NCI-H524 (cell line): ENCODE results near the gene LRMDA.

Experiments used
- DNase-seq, 2 experiments: peaks; one replicate each; lab custom pipeline; 2025; lab: John Stamatoyannopoulos, UW

Gene LRMDA

DNA sequence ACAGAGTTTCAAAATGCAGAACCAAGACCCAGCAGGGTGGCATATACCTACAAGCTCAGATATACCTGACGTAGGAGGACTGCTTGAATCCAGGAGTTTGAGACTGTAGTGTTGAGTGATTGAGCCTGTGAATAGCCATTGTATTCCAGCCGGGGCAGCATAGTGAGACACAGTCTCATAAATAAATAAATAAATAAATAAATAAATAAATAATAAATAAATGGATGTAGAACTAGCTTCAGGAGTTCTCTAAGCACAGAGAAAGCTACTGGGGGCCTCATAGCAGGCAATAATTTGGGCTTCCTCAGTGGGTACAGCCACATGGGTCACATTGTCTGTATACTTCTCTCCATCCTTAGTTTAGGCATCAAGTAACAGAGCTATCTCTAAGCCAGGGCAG lies 906.8 kb downstream of the LRMDA start:
- DNase-seq: no peak

DNA sequence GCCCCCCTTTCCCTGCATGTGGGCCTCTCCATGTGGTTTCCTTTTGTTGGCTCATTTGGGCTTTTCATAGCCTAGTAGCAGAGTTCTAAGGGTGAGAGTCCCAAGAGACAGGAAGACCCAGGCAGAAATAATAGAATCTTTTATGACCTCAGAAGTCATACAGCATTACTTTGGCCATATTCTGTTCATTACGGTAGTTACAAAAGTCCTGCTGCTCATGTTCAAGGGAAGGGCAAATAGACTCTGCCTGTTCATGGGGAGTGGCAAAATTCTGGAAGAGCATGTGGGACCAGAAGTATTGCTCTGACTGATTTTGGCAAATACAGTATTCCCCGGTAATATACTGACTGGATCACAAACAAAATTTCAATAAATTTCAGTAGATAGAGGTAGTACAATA lies 910.3 kb downstream of the LRMDA start:
- no peak for DNase-seq

DNA sequence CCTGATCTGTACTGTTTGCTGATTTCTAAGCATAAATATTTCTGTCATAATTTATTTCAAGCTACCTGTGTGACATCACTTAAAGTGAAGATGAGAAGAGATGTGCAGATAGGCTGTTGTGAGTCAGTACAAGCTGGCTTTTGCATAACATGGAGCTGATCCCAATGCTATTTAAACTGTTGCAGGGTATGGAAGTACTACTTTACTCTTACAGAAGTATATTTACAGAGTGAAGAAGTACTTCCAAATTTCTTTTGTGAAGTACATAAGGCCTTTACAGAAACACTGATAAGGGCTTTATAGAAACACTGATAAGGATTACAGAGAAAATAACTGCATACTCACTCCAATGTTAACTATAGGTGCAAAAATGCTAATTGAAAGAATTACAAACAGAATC lies 911.6 kb downstream of the LRMDA start:
- no peak for DNase-seq

DNA sequence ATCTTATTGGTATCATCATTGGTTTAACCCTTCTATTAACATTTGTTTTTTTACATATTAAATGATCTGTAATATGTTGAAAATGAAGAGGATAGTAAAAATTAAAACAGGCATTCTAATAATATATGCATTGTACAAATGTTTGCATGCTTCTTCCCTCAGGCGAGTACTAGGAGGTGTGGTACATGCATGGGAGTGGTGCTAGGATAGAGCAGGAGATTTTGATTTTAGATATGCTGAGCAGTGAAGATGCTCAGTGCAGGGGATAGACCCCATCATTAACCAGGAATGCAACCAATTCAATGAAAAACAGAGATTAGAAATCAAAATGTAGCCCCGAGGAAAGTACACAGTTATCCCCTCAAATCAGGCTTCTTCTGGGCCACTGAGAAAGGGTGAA lies 916.4 kb downstream of the LRMDA start:
- DNase-seq: no peak

DNA sequence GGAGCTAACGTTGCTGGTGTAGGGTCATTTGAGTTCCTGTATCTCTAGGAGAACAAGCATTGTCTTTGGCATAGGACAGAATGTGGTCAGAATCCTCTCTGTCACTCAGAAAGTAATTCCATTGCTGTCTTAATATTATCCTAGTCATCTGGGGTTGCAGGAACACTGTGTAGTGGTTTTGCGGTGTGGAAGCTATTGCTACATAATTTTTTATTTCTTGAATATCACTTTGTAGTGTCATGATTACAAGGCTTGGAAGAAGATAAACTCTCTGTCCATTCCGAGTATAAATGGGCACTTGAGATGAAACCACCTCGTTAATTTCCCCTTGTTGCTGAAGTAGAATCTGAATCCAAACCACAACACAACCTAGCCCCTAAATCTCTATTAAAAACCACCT lies 919.2 kb downstream of the LRMDA start:
- DNase-seq: no peak

DNA sequence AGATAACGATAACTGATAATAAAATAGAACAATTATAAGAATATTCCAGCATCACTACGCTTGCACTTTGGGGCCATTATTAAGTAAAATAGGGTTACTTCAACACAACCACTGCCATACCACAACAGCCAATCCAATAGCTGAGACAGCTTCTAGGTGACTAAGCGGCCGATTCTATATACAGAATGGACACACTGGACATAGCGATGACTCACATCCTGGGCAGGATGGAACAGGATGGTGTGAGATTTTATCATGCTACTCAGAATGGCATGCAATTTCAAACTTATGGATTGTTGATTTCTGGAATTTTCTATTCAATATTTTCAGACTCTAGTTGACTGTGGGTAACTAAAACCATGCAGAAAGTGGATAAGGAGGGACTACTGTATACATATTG lies 920.9 kb downstream of the LRMDA start:
- DNase-seq: no peak

DNA sequence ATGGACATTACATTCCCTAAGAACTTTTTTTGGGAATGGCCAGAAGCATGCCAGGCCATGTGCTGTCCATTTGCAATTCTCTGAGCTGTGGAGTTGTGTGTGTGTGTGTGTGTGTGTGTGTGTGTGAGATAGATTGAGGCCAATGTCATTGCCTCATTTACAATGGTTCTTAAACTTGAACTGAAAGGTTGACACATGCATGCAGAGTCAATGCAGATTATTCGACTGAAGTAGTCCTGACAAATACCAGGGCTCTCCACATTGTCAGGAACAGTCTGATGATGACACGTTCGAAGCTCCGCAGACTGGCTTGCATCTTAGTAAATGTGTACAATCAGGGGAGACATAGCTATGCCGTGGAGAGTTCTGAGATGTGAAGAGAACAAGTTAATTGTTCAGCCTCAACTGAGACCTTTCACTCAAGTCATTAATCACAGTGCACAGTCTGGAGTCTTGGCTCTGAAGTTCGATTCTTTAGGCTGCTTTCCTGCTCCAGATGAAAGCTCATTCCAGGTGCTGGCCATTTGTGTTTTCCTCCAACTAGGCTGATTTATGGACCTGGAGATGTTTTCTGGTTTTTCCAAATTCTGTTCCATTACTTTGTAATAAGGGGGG lies 921.9 kb downstream of the LRMDA start:
- no peak for DNase-seq

DNA sequence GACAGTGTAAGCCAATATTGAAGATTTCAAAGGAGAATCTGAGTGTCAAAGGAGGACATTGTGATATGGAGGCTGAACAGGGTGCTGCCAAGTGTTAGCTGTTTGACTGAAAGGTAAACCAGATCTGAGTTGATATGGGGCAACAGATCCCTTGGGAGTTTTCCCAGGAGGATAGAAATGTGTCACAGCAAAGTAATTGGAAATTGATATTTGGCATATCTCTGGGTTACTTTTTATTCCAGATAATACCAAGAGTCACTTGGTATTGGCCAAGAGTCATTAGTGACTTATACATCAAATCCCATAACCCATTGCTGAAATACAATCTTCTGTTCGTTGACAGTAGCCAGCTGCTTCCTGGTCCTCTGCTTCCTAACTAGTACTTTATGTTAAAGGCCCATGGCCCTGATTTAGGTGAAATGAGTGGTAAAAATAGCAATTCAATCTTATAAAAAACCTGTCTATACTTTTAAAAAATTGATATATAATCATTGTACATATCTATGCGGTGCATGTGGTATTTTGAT lies 922.9 kb downstream of the LRMDA start:
- DNase-seq: no peak

DNA sequence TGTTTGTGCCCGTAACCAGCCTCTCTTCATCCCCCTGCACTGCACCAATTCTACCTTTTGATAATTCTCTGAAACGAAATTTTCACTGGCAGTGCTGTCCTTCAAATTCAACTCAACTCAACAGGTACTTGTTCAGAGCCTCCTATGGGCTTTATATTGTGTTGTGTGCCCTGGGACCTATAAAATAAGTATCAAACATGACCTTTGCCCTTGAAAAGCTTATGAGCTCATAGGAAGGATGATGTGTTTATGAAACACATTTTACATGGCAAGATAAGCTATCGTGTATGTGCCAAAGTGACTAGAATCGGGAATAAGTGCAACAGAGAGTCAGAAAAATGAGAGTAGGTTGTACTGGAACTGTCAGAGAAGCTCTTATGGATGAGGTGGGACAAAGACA lies 923.5 kb downstream of the LRMDA start:
- no peak for DNase-seq

DNA sequence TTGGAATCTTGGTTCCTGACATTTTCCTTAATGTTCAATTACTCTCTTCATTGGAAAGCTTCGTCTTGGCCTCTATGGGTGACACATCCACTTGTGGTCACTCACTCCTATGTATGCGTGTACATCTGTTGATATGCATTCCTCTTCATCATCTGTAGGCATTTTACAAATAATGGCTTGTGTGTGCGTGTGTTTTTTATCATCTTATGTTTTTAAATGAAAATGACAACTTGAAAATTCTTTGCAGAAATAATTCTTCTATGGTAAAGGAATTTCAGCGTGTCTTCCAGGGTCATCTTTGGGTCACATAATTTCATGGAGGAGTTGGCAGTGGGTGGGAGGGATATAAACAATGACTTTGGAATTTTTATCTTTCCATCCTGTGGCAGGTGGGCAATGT lies 925.1 kb downstream of the LRMDA start:
- no peak for DNase-seq

DNA sequence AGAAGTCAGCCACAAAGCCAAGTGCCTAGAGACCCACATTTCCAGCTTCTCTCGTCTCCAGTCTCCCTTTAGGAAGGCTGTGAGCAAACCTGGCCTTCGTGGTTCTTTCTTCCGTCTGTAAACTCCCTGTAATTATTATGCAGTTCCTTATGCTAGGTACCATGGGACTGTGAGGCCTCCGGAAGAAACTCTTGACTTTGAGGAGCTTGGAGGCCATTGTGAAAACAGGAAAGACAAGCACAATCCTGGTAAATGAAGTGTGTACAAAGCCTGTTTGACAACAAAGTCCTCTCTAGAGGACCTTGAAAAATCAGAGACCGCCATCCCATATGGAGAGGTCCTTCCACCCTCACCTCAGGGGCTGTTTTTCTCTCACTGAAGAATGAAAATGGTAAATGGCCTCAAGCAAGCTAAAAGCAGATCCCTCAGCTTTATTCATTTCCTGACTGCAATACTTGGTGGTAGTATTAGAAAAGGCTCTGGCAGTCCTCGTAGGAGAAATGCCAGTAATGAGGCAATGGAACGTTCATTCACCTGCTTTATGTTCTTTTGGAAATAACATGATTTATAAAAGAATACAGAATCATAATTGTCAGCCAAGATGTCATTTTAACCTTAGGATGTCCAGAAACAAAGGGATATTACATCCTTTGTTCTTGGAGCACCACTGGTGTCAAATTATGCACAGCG lies 926.4 kb downstream of the LRMDA start:
- DNase-seq: no peak

DNA sequence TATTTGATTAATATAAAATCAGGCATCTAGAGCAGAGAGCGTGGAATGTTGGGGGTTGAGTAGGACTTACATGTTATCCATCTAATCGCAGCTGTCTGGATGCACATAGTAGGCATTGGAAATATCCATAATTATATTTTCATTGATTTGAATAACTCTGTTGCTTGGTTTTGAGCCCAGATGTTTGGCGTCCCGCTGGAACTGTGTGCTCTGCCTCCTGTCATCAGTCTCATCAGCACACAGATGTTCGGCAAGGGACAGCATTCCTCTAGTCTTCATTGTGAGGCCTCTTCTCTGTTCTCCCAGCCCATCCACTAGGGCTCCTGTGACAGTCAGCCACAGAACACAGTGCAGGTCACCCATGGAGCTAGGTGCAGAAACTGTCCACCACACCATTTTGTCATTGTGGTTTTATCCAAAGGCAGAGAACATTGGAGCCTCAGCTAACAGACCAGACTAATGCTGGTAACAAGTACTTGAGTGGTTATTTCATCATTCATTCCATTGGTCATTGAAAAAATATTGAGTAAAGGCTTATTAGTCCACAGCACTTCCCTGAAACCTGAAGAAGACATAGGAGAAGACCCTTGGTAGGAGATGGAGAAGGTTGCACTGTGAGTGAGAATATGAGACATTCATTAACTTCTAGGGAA lies 927.4 kb downstream of the LRMDA start:
- no peak for DNase-seq

DNA sequence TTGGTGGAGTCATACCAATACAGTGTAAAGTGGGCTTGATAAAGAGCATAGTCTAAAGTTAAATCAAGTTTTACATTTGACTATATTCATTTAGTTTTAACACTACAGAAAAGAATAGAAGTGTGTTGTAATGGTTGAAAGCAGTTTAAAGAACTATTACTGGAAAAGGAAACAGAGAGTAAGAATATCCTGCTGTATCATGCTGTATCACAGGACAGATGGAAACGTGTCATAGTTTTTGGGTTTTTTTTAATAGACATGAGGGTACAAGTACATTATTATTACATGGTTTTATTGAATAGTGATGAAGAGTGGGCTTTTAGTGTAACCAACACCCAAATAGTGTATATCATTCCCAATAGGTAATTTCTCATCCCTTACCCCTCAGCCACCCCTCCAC lies 944.3 kb downstream of the LRMDA start:
- DNase-seq: no peak

DNA sequence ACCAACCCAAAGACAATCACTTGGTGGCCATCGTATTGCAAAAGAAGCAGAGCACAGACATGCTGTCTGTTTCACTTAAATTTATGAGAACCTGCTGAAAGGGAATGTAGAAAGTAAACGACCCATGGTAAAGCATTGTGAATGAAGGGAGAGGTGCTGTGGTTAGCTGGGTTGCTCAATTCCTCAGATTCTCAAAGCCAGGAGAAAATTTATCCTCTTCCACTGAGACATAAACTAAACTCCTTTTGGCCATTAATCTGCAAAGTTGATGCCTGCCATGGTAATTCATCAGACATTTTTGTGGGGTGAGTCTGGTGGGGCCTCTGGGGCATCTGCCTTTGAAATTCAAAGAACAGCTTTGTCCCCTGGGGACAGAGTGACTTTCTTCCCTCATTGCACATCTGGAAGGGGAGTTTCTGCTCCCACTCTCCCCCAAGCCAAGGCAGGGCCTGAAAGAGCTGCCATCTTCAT lies 951.0 kb downstream of the LRMDA start:
- no peak for DNase-seq

DNA sequence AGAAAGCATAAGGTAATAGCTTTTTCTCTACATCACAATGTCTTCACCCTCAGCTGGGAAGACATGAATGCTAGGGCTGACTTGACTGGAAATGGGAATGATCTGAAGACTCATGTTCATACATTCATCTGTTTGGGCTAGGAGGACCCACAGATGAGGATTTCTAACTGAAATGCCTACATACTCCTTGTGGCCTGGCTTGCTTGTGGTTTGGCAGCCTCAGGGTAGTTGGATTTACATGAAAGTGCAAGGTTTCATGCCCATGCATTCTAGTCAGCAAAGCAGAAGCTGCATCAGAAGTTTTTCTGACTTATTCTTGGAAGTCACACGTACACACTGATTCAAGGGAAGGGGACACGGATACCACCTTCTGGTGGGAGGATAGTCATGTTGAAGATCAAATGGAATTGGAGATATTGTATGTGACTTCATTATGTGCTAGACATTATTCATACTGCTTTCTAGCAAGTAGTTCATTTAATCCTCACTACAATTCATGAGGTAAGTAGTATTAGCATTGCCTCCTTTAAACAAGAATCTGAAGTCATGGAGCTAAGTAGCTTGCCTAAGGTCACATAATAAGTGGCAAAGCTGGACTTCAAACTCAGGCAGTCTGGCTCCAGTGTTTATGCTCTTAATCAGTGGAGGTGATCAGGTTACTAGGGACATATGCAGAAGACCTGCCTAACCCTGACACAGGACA lies 957.0 kb downstream of the LRMDA start:
- peak in 1 of 2 experiments; percentile 5 for DNase-seq

DNA sequence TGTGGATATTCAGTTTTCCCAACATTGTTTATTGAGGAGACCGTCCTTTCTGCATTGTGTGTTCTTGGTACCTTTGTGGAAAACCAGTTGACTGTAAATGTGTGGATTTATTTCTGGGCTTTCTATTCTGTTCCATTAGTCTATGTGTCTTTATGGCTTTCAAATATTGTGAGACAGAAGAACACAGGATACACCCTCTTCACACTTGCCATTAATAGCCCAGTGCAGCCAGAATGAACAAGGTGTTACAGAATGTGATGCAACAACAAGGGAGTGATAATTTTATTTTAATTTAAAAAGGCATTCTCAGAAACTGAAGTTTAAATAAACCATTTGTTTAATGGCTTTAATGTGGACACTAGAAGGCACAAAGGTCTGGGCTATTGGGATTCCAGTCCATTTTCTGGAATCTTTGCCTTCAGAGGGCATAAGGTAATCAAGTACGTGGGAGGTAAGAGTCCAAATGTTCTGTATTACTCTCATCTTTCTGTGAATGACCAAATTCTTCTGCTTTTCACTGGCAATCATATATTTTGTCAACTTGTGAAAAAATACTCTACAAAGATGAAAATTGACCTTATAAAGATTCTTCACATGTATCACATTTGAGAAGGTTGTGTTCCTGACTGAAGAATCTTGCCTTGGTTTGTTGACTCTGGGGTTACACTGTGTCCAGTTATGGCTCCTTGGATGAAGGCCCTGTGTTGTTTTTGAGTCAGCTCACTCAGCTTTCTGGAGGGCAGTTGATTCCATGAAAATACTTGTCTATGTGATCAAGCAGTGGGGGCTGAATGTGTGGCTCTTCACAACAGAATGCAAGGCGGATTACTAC lies 962.7 kb downstream of the LRMDA start:
- DNase-seq: no peak

DNA sequence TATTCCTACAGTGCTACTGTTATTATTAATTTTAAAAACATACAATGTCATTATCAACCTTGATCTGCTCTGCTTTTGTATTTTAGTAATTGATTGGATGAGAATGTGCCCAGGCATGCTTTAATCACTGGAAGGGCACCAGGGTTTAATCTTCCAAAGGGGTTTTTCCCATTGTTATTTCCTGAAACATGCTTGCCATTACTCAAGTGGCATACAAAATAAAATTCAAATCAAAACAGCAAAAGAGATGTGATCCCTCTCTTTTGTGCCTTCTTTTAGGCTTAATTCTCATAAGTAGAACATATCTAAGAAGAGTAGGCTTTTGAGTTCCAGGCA lies 963.3 kb downstream of the LRMDA start:
- DNase-seq: no peak

DNA sequence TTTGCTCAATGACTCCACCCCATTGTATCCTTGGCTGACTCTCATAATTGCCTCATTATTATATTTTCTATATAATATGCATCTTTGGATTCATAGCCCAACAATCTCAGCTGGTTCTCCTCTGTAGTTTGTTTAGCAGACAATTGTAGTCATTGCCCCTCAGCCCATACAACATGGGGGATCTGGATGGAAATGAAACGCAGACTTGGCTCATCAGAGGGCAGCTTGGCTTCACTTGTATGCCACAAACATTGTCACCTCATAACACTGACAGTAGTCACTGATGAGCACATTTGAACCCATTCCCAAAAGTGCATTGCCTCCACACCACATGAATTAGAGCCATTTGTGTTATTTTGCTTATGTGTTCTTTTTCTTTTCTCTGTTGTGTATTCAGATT lies 963.8 kb downstream of the LRMDA start:
- no peak for DNase-seq

DNA sequence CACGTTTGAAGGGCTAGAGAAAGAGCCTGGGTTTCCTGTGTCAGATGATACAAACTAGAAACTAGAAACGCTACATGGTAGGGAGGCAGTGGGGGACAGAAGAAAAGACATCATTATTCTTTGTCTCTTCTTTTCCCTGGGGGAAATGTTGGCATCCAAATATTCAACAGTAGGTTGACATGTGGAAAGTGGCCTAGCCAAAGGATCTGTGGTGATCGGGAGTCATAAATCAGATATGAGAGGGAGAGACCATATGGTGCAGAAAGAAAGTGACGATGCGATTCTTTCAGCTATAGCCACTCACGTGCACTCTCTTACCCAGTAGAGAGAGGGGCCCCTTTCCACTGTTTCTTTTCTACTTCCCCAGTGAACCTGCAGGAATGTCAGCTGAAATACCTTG lies 964.7 kb downstream of the LRMDA start:
- DNase-seq: peak; percentile 30 to 80

DNA sequence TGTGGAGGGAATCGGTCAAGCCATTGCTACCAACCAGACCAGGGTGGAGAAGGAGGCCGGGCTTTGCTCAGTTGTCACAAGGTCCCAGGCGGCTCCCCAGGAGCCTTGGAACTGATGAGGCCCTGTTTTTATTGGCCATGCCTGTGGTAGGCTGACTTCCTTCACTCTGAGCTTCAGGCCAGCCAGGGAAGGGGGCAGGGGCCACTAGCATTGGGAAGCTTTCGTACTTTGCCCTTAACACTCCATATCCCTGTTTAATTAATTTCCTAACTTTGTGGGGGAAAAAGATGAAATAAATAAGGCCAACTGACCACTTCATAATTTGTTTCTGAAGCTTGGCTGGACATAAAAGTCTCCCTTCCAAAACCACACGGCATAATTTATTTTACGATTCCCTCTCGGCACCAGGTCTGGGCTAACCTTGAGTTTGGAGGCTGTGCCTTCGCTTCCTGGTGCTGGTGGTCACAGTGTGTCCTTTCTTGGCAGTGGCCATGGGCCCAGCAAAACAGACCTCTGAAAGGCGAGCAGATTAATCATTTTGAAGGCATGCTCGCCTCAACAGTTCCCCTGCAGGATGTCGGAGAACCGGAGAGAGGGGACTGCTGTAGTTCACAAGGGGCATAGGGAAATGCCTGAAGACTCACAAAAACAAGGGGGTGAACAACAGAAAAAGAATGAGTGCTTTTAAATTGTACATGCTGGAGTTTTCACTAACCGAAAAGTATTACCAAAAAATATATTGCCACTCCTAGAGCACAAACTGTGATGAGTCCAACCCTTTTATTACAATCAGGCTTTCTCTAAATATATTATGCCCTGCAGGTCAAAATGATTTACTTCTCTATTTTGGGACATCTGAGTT lies 966.0 kb downstream of the LRMDA start:
- no peak for DNase-seq
